Mucosa of stomach (tissue), 1 donor: ENCODE results near the gene MAST4.
A peak's percentile ranks its signal among the peaks of the same experiment; 100 is the strongest.

Experiments used
- H3K27me3 ChIP-seq: one replicate; pipeline ENCODE4 v1.7.0; 2013; ENCODE audit warnings: mild to moderate bottlenecking, low read length; ENCODE audit not compliant: control insufficient read depth, insufficient read depth
- H3K36me3 ChIP-seq: one replicate; pipeline ENCODE4 v1.7.0; 2013; ENCODE audit warnings: low read length; ENCODE audit not compliant: control insufficient read depth, insufficient read depth
- H3K4me1 ChIP-seq: one replicate; pipeline ENCODE4 v1.7.0; 2013; ENCODE audit warnings: mild to moderate bottlenecking, low read length; ENCODE audit not compliant: control insufficient read depth, insufficient read depth
- H3K4me3 ChIP-seq: one replicate; pipeline ENCODE4 v1.7.0; 2013; ENCODE audit warnings: low read length
- H3K9ac ChIP-seq: one replicate; pipeline ENCODE4 v1.7.0; 2013; ENCODE audit warnings: mild to moderate bottlenecking, low read length, moderate library complexity
- H3K9me3 ChIP-seq: one replicate; pipeline ENCODE4 v1.7.0; 2013; ENCODE audit warnings: mild to moderate bottlenecking, low read length, moderate library complexity; ENCODE audit not compliant: control insufficient read depth
- donor health status: Pancreatic carcinoma.

MAST4 gene

GRCh38 chr5:67179697-67180361, 583.6 kb downstream of the MAST4 start:
- no peaks in the 10 kb centered on the region for H3K9me3 ChIP-seq

GRCh38 chr5:67181648-67182221, 585.5 kb downstream of the MAST4 start:
- Histone ChIP-seq H3K4me1 (no peaks in the 10 kb centered on the region), H3K36me3 (no peaks in the 10 kb centered on the region), H3K4me3 (no peak overlapping the region), H3K27me3 (no peaks in the 10 kb centered on the region), H3K9me3 (no peaks in the 10 kb centered on the region), H3K9ac (peak overlapping the region; percentile 12)

More at GRCh38 chr5:67179697-67180361, 583.6 kb downstream of the MAST4 start:
- H3K4me3 ChIP-seq = no peak overlapping the region
- H3K27me3 ChIP-seq = no peaks in the 10 kb centered on the region
- H3K4me1 ChIP-seq = no peaks in the 10 kb centered on the region
- no peaks in the 10 kb centered on the region for H3K36me3 ChIP-seq
- H3K9ac ChIP-seq = no peak overlapping the region

- no peaks in the 10 kb centered on the region for H3K36me3 ChIP-seq
- no peak overlapping the region for H3K4me3 ChIP-seq
- no peaks in the 10 kb centered on the region for H3K9me3 ChIP-seq
- H3K4me1 ChIP-seq = no peaks in the 10 kb centered on the region
- no peaks in the 10 kb centered on the region for H3K27me3 ChIP-seq
- no peak overlapping the region for H3K9ac ChIP-seq
Measured at GRCh38 chr5:67182301-67182790, 586.2 kb downstream of the MAST4 start.

GRCh38 chr5:67183859-67184258, 587.7 kb downstream of the MAST4 start:
- no peaks in the 10 kb centered on the region for H3K36me3 ChIP-seq
- H3K4me1 ChIP-seq = no peaks in the 10 kb centered on the region
- H3K4me3 ChIP-seq = no peak overlapping the region
- H3K9ac ChIP-seq = no peak overlapping the region
- no peaks in the 10 kb centered on the region for H3K27me3 ChIP-seq
- H3K9me3 ChIP-seq = no peaks in the 10 kb centered on the region

GRCh38 chr5:67187006-67187715, 591.0 kb downstream of the MAST4 start:
- Histone ChIP-seq H3K9ac (no peak overlapping the region), H3K9me3 (no peaks in the 10 kb centered on the region), H3K36me3 (no peaks in the 10 kb centered on the region), H3K27me3 (no peaks in the 10 kb centered on the region), H3K4me3 (no peak overlapping the region), H3K4me1 (no peaks in the 10 kb centered on the region)

- no peaks in the 10 kb centered on the region for H3K4me1 ChIP-seq
- H3K36me3 ChIP-seq = no peaks in the 10 kb centered on the region
- no peak overlapping the region for H3K9ac ChIP-seq
- H3K4me3 ChIP-seq = no peak overlapping the region
- no peaks in the 10 kb centered on the region for H3K9me3 ChIP-seq
- no peaks in the 10 kb centered on the region for H3K27me3 ChIP-seq
Measured at GRCh38 chr5:67188274-67189078, 592.3 kb downstream of the MAST4 start.

- Histone ChIP-seq H3K27me3 (no peaks in the 10 kb centered on the region), H3K4me1 (peaks cover 3% of the 10 kb centered on the region), H3K9me3 (no peaks in the 10 kb centered on the region), H3K36me3 (no peaks in the 10 kb centered on the region), H3K4me3 (no peak overlapping the region), H3K9ac (no peak overlapping the region)
Measured at GRCh38 chr5:67189079-67189354, 592.8 kb downstream of the MAST4 start.

- Histone ChIP-seq H3K4me3 (no peak overlapping the region), H3K36me3 (no peaks in the 10 kb centered on the region), H3K9me3 (no peaks in the 10 kb centered on the region), H3K4me1 (peaks cover 3% of the 10 kb centered on the region), H3K9ac (no peak overlapping the region), H3K27me3 (no peaks in the 10 kb centered on the region)
Measured at GRCh38 chr5:67189931-67190330, 593.7 kb downstream of the MAST4 start.

- Histone ChIP-seq H3K9me3 (no peaks in the 10 kb centered on the region), H3K36me3 (no peaks in the 10 kb centered on the region), H3K4me1 (peaks cover 3% of the 10 kb centered on the region), H3K9ac (no peak overlapping the region), H3K4me3 (no peak overlapping the region), H3K27me3 (no peaks in the 10 kb centered on the region)
Measured at GRCh38 chr5:67190410-67190809, 594.2 kb downstream of the MAST4 start.

- no peaks in the 10 kb centered on the region for H3K27me3 ChIP-seq
- no peak overlapping the region for H3K9ac ChIP-seq
- H3K9me3 ChIP-seq = no peaks in the 10 kb centered on the region
- peaks cover 3% of the 10 kb centered on the region for H3K4me1 ChIP-seq
- no peak overlapping the region for H3K4me3 ChIP-seq
- no peaks in the 10 kb centered on the region for H3K36me3 ChIP-seq
Measured at GRCh38 chr5:67190861-67191260, 594.7 kb downstream of the MAST4 start.

- no peaks in the 10 kb centered on the region for H3K9me3 ChIP-seq
- no peak overlapping the region for H3K9ac ChIP-seq
- H3K4me3 ChIP-seq = no peak overlapping the region
- peaks cover 3% of the 10 kb centered on the region for H3K4me1 ChIP-seq
- no peaks in the 10 kb centered on the region for H3K27me3 ChIP-seq
- H3K36me3 ChIP-seq = no peaks in the 10 kb centered on the region
Measured at GRCh38 chr5:67192719-67193438, 596.7 kb downstream of the MAST4 start.
